HCT116 (cell line): ENCODE results near the gene BPIFB6. TPM values are rescaled to one million over a fixed set of nuclear protein-coding genes. Genes with fewer than 3 reads are reported as not detected.

Experiments used
- ATAC-seq: fragments of 200-7000 bp; cut with Tn5 transposase; 2 replicates; pipeline ENCODE4 v1.9.1; 2020; ENCODE audit warnings: mild to moderate bottlenecking, moderate library complexity
- BruUV-seq: library from RNA; stranded (reverse); fragments of 400-500 nt; replicated peaks from 2 replicates; lab custom pipeline; 2021; lab: Mats Ljungman, UMichigan
- CTCF ChIA-PET: fragments of 300-600 bp; sonication (Branson Sonifier 250); formaldehyde crosslinking; loops from one replicate; lab custom pipeline; 2021; ENCODE audit warnings: antibody characterized with exemption; lab: Charles Lee
- POLR2A ChIA-PET: fragments of 300-600, 350-600 bp; sonication (Branson Sonifier 250); formaldehyde crosslinking; loops from one replicate; lab custom pipeline; 2021; ENCODE audit warnings: antibody characterized with exemption; lab: Charles Lee
- RAD21 ChIA-PET, 2 experiments: fragments of 300-600 bp; sonication (Branson Sonifier 250); formaldehyde crosslinking; loops; one replicate each; lab custom pipeline; 2023; ENCODE audit warnings: low total read pairs in 2 of 2; ENCODE audit not compliant: uncharacterized antibody in 2 of 2, unreplicated experiment in 2 of 2, low non-redundant PET in 1 of 2; lab: Charles Lee
- DNase-seq: peaks from one replicate; pipeline ENCODE4 v3.0.0-alpha.2; 2010; ENCODE audit warnings: low read depth, low spot score
- H2AFZ ChIP-seq: fragments of 200-600 bp; shearing (Covaris generic), sonication (generic); 2 replicates; pipeline ENCODE4 v1.6.1; 2017; ENCODE audit warnings: low read depth, mixed run types, mixed read lengths, antibody characterized with exemption, low read length; ENCODE audit not compliant: poor library complexity, severe bottlenecking
- H3K27ac ChIP-seq: 2 replicates; pipeline ENCODE4 v1.5.1; 2012; ENCODE audit warnings: low read depth, low read length
- H3K27me3 ChIP-seq: fragments of 200-600 bp; sonication (generic); 2 replicates; pipeline ENCODE4 v1.6.1; 2016; ENCODE audit warnings: mixed run types, low read length, mixed read lengths; ENCODE audit not compliant: insufficient read depth
- H3K36me3 ChIP-seq, 2 experiments: fragments of 200-500 bp in 1 of 2; fragments of 200-600 bp in 1 of 2; sonication (Bioruptor generic) in 1 of 2; sonication (generic) in 1 of 2; 2 replicates each; pipeline versions ENCODE4 v1.5.1 to v1.6.1; 2014 to 2016; ENCODE audit warnings: low read length in 2 of 2, inconsistent platforms in 1 of 2, mixed read lengths in 1 of 2, mixed run types in 1 of 2; ENCODE audit not compliant: insufficient read depth in 2 of 2, control insufficient read depth in 1 of 2
- H3K4me1 ChIP-seq, 2 experiments: fragments of 200-600 bp in 1 of 2; sonication (generic) in 1 of 2; 2 replicates each; pipeline versions ENCODE4 v1.5.1 to v1.6.1; 2012 to 2017; ENCODE audit warnings: low read length in 2 of 2, inconsistent platforms in 1 of 2, mild to moderate bottlenecking in 1 of 2, mixed read lengths in 1 of 2, mixed run types in 1 of 2, moderate library complexity in 1 of 2; ENCODE audit not compliant: insufficient read depth in 2 of 2, control insufficient read depth in 1 of 2
- H3K4me2 ChIP-seq: fragments of 200-600 bp; sonication (generic); 2 replicates; pipeline ENCODE4 v1.6.1; 2017; ENCODE audit warnings: mixed run types, low read length, mixed read lengths
- H3K4me3 ChIP-seq, 2 experiments: fragments of 200-600 bp in 1 of 2; sonication (generic) in 1 of 2; replicated peaks in 1 of 2; 2 replicates each; pipeline ENCODE4 v1.5.1; 2011 to 2016; ENCODE audit warnings: low read length in 2 of 2, control low read depth in 1 of 2, low read depth in 1 of 2, mild to moderate bottlenecking in 1 of 2, mixed read lengths in 1 of 2, mixed run types in 1 of 2
- H3K79me2 ChIP-seq: fragments of 200-600 bp; sonication (generic); 2 replicates; pipeline ENCODE4 v1.6.1; 2017; ENCODE audit warnings: mild to moderate bottlenecking, mixed run types, low read length, moderate library complexity, mixed read lengths; ENCODE audit not compliant: insufficient read depth
- H3K9ac ChIP-seq: fragments of 200-600 bp; sonication (generic); 2 replicates; pipeline ENCODE4 v1.6.1; 2016; ENCODE audit warnings: low read length, mixed read lengths
- H3K9me2 ChIP-seq: fragments of 200-600 bp; sonication (generic), shearing (Covaris generic); 2 replicates; pipeline ENCODE4 v1.6.1; 2017; ENCODE audit warnings: mixed run types, mild to moderate bottlenecking, moderate library complexity; ENCODE audit not compliant: insufficient read depth
- H3K9me3 ChIP-seq, 2 experiments: fragments of 200-500 bp in 1 of 2; fragments of 200-600 bp in 1 of 2; sonication (Bioruptor generic) in 1 of 2; sonication (generic) in 1 of 2; 2 replicates each; pipeline ENCODE4 v1.6.1; 2014 to 2017; ENCODE audit warnings: low read length in 2 of 2, mixed read lengths in 2 of 2, inconsistent platforms in 1 of 2, low read depth in 1 of 2, mild to moderate bottlenecking in 1 of 2, mixed run types in 1 of 2, moderate library complexity in 1 of 2; ENCODE audit not compliant: control insufficient read depth in 1 of 2, insufficient read depth in 1 of 2
- H4K20me1 ChIP-seq: fragments of 200-600 bp; sonication (generic), shearing (Covaris generic); 2 replicates; pipeline ENCODE4 v1.6.1; 2017; ENCODE audit warnings: mixed run types, mild to moderate bottlenecking, moderate library complexity; ENCODE audit not compliant: insufficient read depth
- EZH2 ChIP-seq: fragments of 200-600 bp; sonication (generic); IDR thresholded peaks from 2 replicates; pipeline ENCODE4 v1.6.1; 2017; ENCODE audit warnings: antibody characterized with exemption, mixed run types
- MAX ChIP-seq: IDR thresholded peaks from 2 replicates; pipeline ENCODE4 v1.6.1; 2012
- intact Hi-C: fragments of 100-400 bp; cut with micrococcal nuclease; formaldehyde crosslinking; loops from 2 replicates; pipeline ENCODE4 v1.10.0; 2022
- total RNA-seq: library from RNA; stranded (reverse); gene quantifications from one replicate; pipeline ENCODE4 v1.2.1, GENCODE V29; 2021; ENCODE audit not compliant: unreplicated experiment

Gene BPIFB6
- total RNA-seq, 1 experiment from 2014 or later: not detected

DNA sequence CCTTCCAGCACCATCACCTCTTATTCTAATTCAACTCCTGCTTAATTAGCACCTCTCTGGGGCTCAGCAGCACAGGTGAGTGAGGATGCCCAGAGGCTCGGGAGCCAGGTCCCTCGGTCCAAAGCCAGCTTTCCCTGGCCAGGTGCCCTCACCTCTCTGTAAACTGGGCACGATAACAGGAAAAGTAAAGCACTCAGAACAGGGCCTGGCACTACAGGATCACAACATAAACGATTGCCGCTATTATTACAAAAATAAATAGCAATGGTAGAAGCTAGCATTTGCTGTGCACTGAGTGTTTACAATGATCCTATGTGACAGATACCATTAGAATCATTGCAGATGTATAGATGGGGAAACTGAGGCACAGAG is 21.3 kb upstream of the BPIFB6 start:
- no peak for TF ChIP-seq EZH2
- H3K4me1 ChIP-seq: no peaks in the 10 kb centered on the region
- H3K27me3 ChIP-seq: peaks cover 8% of the 10 kb centered on the region; the same call in 1 of the 2 replicates
- BruUV-seq: no TSS peak
- no peak for DNase-seq
- no peak overlapping the region for H3K4me3 ChIP-seq
- no peak overlapping the region for H2AFZ ChIP-seq
- no peaks in the 10 kb centered on the region for H4K20me1 ChIP-seq
- H3K27ac ChIP-seq: no peak overlapping the region
- H3K36me3 ChIP-seq: no peaks in the 10 kb centered on the region
- no peaks in the 10 kb centered on the region for H3K79me2 ChIP-seq
- ATAC-seq: no peak
- intact Hi-C loops: no loop called here
- H3K9ac ChIP-seq: no peak overlapping the region
- ChIA-PET CTCF (no interaction called here), POLR2A (no interaction called here), RAD21 (no interaction called here)
- H3K9me3 ChIP-seq: no peaks in the 10 kb centered on the region
- no peak overlapping the region for H3K4me2 ChIP-seq
- H3K9me2 ChIP-seq: no peaks in the 10 kb centered on the region

- CTCF ChIA-PET: no interaction called here
Observed at GRCh38 chr20:33010674-33011449, 20.6 kb upstream of the BPIFB6 start.

More at GRCh38 chr20:33010674-33011449, 20.6 kb upstream of the BPIFB6 start:
- POLR2A ChIA-PET: no interaction called here
- H3K79me2 ChIP-seq: no peaks in the 10 kb centered on the region
- H3K4me1 ChIP-seq: no peaks in the 10 kb centered on the region
- H3K4me2 ChIP-seq: no peak overlapping the region
- no peak for TF ChIP-seq MAX
- TF ChIP-seq, all 23 proteins: peak for 0
- Histone ChIP-seq H3K27me3 (peaks cover 13% of the 10 kb centered on the region; the same call in 1 of the 2 replicates), H3K9ac (no peak overlapping the region), H2AFZ (no peak overlapping the region), H3K9me2 (no peaks in the 10 kb centered on the region), H3K4me3 (no peak overlapping the region), H3K36me3 (no peaks in the 10 kb centered on the region), H4K20me1 (no peaks in the 10 kb centered on the region), H3K9me3 (no peaks in the 10 kb centered on the region), H3K27ac (no peak overlapping the region)
- DNase-seq (no peak), ATAC-seq (no peak)
- RAD21 ChIA-PET: no interaction called here
- BruUV-seq: no TSS peak
- intact Hi-C loops: no loop called here
